BE2C (cell line): Measurements from ENCODE around the gene SPOCK2.
A peak's percentile ranks its signal among the peaks of the same experiment; 100 is the strongest.

Experiments used
- DNase-seq: peaks from one replicate; pipeline ENCODE4 v3.0.0-alpha.2; 2020
- H3K27me3 ChIP-seq: fragments of 250-450 bp; sonication (Bioruptor Pico); 2 replicates; pipeline ENCODE4 v1.5.1; 2020; ENCODE audit warnings: mild to moderate bottlenecking
- H3K36me3 ChIP-seq: fragments of 250-450 bp; sonication (Bioruptor Pico); 2 replicates; pipeline ENCODE4 v1.5.1; 2020; ENCODE audit warnings: mild to moderate bottlenecking
- H3K4me1 ChIP-seq: fragments of 250-450 bp; sonication (Bioruptor Pico); 2 replicates; pipeline ENCODE4 v1.5.1; 2020
- H3K4me3 ChIP-seq: 2 replicates; pipeline ENCODE4 v1.5.1; 2011; ENCODE audit warnings: low read depth, low read length
- H3K9me3 ChIP-seq: fragments of 250-450 bp; sonication (Bioruptor Pico); 2 replicates; pipeline ENCODE4 v1.5.1; 2020
- TF ChIP-seq, protein P1 (sequence below): IDR thresholded peaks from 2 replicates; pipeline ENCODE4 v1.5.1; 2012; ENCODE audit warnings: mild to moderate bottlenecking, low read depth, low read length

The SPOCK2 gene

DNA sequence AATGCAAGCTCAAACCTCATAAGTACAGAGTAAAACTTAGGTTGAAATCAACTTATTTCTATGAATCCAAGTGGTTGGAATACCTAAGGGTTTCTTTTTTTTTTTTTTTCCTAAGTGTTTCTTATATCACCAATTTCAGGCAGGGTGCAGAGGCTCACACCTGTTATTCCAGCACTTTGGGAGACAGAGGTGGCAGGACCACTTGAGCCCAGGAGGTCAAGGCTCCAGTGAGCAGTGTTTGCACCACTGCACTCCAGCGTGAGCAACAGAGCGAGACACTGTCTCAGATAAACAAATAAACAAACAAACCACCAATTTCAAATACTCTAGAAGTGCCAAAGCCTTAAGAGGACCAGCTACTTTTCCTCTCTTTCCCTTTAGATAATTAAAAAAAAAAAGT lies 39.2 kb upstream of the SPOCK2 start:
- TF ChIP-seq, protein P1, sequence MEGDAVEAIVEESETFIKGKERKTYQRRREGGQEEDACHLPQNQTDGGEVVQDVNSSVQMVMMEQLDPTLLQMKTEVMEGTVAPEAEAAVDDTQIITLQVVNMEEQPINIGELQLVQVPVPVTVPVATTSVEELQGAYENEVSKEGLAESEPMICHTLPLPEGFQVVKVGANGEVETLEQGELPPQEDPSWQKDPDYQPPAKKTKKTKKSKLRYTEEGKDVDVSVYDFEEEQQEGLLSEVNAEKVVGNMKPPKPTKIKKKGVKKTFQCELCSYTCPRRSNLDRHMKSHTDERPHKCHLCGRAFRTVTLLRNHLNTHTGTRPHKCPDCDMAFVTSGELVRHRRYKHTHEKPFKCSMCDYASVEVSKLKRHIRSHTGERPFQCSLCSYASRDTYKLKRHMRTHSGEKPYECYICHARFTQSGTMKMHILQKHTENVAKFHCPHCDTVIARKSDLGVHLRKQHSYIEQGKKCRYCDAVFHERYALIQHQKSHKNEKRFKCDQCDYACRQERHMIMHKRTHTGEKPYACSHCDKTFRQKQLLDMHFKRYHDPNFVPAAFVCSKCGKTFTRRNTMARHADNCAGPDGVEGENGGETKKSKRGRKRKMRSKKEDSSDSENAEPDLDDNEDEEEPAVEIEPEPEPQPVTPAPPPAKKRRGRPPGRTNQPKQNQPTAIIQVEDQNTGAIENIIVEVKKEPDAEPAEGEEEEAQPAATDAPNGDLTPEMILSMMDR: no peak
- peaks cover 10% of the 10 kb centered on the region for H3K4me1 ChIP-seq

DNA sequence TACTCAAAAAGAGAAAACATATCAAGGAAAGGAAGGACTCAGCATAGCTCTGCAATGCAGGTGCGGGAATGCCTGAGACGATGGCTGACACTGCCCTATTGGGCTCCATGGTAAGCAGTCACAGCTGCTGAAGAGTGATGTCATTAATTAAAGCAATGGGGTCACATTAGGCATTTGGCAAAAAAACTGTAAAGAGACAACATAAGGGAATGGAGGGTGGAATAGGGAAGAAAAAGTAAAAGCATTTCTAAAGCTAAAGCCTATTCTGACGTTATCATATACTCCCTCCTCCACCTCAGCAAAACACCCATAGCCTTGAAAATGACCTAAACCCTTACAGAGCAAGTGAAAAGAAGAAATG lies 38.5 kb upstream of the SPOCK2 start:
- H3K36me3 ChIP-seq: no peaks in the 10 kb centered on the region; the same call in 1 of the 2 replicates
- no peaks in the 10 kb centered on the region for H3K27me3 ChIP-seq
- no peaks in the 10 kb centered on the region for H3K9me3 ChIP-seq
- H3K4me3 ChIP-seq: no peak overlapping the region
- DNase-seq: no peak
- TF ChIP-seq, protein P1: no peak
- H3K4me1 ChIP-seq: peaks cover 10% of the 10 kb centered on the region

More for the DNA sequence above, 39.2 kb upstream of the SPOCK2 start:
- Histone ChIP-seq H3K27me3 (no peaks in the 10 kb centered on the region), H3K36me3 (no peaks in the 10 kb centered on the region; the same call in 1 of the 2 replicates), H3K4me3 (no peak overlapping the region), H3K9me3 (no peaks in the 10 kb centered on the region)
- DNase-seq: no peak

DNA sequence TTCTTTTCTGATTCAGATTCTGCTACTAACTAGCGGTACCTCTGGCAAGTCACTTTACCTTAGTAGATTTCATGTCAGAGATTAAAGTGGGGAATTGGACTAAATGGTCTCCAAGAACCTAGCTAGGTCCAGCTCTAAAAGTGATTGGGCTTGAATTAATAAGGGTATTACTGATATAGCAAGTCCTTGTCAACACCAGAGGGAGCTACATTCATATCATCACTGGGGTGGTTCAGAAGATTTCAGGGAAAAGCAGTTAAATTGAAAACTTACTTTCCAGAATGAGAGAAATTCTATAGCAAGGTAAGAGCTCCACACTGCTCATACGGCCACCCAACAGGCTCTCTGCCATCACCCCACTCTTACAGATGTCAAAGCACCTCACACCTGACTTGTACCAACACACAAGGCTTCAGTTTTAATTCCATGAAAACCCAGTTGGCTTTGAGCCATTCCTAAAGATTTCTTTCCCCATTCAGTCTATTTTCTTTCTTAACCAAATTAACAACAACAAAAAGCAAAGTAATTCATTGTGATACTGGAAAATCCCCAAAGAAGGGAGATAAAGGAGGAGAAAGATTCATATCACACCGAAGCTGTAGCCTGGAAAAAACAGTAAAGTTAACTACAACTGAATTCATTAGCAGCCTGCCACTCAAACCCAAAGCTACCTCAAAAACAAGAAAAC lies 38.0 kb upstream of the SPOCK2 start:
- peaks cover 10% of the 10 kb centered on the region for H3K4me1 ChIP-seq
- no peaks in the 10 kb centered on the region; the same call in 1 of the 2 replicates for H3K36me3 ChIP-seq
- no peak for DNase-seq
- H3K9me3 ChIP-seq: no peaks in the 10 kb centered on the region
- H3K27me3 ChIP-seq: no peaks in the 10 kb centered on the region
- TF ChIP-seq, protein P1: peak; percentile 61
- no peak overlapping the region for H3K4me3 ChIP-seq

DNA sequence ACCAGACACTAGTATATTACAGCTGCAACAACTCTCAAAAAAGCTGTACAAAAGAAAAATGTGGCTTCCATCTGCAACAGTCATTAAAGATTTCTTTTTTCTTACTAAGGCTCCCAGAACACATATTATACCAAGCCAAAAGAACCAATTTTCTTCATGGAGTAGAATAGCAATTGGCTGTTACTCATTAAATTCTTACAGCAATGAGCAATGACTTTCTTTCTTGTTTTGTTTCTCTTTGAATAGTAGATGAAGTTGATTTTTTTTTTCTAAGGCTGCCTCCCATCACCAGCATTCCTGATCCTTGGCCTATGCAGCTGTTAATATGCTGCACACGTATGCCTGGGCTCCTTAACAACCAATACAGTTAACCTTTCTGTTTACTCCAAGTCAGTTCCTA lies 36.6 kb upstream of the SPOCK2 start:
- H3K4me1 ChIP-seq: peaks cover 10% of the 10 kb centered on the region
- no peak overlapping the region for H3K4me3 ChIP-seq
- H3K36me3 ChIP-seq: no peaks in the 10 kb centered on the region; the same call in 1 of the 2 replicates
- H3K9me3 ChIP-seq: no peaks in the 10 kb centered on the region
- no peak for DNase-seq
- TF ChIP-seq, protein P1: no peak
- no peaks in the 10 kb centered on the region for H3K27me3 ChIP-seq

DNA sequence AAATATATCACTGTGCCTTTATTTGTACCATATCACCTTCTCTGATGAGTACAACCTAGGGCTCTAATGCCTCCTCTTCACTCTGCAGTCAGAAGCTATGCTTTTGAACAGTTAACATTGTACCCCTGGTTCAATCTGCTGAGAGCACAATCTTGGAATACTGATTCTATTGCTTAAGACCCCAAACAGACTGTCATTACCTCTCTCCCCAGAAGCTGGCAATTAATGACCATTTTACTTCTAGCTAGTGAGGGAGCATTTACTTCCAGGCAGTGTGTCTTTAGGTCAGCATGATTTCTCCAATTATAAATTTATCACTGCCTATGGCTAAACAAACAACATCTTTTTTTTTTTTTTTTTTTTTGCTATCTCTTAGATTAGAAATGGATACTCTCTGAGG lies 36.0 kb upstream of the SPOCK2 start:
- DNase-seq: no peak
- H3K27me3 ChIP-seq: no peaks in the 10 kb centered on the region
- H3K36me3 ChIP-seq: no peaks in the 10 kb centered on the region; the same call in 1 of the 2 replicates
- TF ChIP-seq, protein P1: no peak
- peaks cover 10% of the 10 kb centered on the region for H3K4me1 ChIP-seq
- H3K9me3 ChIP-seq: no peaks in the 10 kb centered on the region
- no peak overlapping the region for H3K4me3 ChIP-seq

DNA sequence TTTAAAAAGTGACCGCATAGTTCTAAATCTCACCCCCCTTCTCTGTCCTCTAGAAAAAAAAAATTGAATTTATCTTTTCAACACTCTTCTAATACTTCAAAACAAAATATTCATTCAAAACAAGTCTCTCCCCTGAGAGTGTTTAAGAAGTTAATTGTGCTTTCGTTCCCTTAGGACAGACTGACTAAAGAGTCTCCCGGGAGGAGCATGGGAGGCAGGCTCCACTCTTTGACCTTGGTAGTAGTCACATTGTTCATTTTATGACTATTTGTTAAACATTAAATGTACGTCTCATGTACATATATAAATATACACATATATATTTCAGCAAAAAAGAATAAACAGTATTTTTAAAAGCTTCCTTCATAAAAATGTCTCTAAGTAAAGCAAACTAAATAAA lies 35.3 kb upstream of the SPOCK2 start:
- Histone ChIP-seq H3K36me3 (no peaks in the 10 kb centered on the region; the same call in 1 of the 2 replicates), H3K9me3 (no peaks in the 10 kb centered on the region), H3K4me3 (no peak overlapping the region), H3K4me1 (peaks cover 10% of the 10 kb centered on the region), H3K27me3 (no peaks in the 10 kb centered on the region)
- TF ChIP-seq, protein P1: no peak
- no peak for DNase-seq
